ENCODE data around the gene CD63. TPM values are rescaled to one million over a fixed set of nuclear protein-coding genes. Genes with fewer than 3 reads are reported as not detected.

Gene CD63
- total RNA-seq, 1 experiment from 2014 or later: 409 TPM

GRCh38 chr12:55746913-55747231 is 18.1 kb upstream of the CD63 start:
- Mint-ChIP-seq H3K9me3 (no peaks in the 10 kb centered on the region), H3K4me1 (peaks cover 69% of the 10 kb centered on the region), H3K4me3 (peak overlapping the region; percentile 66), H3K27me3 (ENCODE audit: low read depth) (no peaks in the 10 kb centered on the region), H3K27ac (peak overlapping the region; percentile 77; the same call in 1 of the 2 replicates), H3K36me3 (peaks cover 40% of the 10 kb centered on the region)
- ATAC-seq (no peak), DNase-seq (ENCODE audit: low spot score) (no peak)
- ChIA-PET POLR2A (interaction anchor here (0.5 to 1.6 kb wide), 5 partner anchors 10 to 260 kb away, joined by 3 to 4 read pairs (median 3); partner anchors contain the start of gene DNAJC14), CTCF (interaction anchor here (0.6 to 5.0 kb wide), 10 partner anchors 8 to 519 kb away, joined by 3 to 50 read pairs (median 3); partner anchors contain the start of genes ORMDL2 and SARNP)
- no peak for TF ChIP-seq ETV6 (CRISPR knock-in tag; IDR thresholded peaks at IDR 0.05)
- no peak for TF ChIP-seq ZNF138 (CRISPR knock-in tag; conservative IDR thresholded peaks at IDR 0.05)
- TF ChIP-seq, protein P1, sequence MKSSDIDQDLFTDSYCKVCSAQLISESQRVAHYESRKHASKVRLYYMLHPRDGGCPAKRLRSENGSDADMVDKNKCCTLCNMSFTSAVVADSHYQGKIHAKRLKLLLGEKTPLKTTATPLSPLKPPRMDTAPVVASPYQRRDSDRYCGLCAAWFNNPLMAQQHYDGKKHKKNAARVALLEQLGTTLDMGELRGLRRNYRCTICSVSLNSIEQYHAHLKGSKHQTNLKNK (CRISPR knock-in tag; IDR thresholded peaks at IDR 0.05): 0 out of 2 replicates have a peak, but pooled peaks have one; percentile 11
- no peak for TF ChIP-seq ATF6 (CRISPR knock-in tag; IDR thresholded peaks at IDR 0.05)
- no peak for TF ChIP-seq ZBTB43 (CRISPR knock-in tag; IDR thresholded peaks at IDR 0.05)

- ATAC-seq (no peak), DNase-seq (ENCODE audit: low spot score) (no peak)
Measured at GRCh38 chr12:55746174-55746912, 17.5 kb upstream of the CD63 start.

More at GRCh38 chr12:55746174-55746912, 17.5 kb upstream of the CD63 start:
- H3K9me3 Mint-ChIP-seq: no peaks in the 10 kb centered on the region
- peak overlapping the region; percentile 66 for H3K4me3 Mint-ChIP-seq
- peaks cover 72% of the 10 kb centered on the region for H3K4me1 Mint-ChIP-seq
- TF ChIP-seq GRHL2 (CRISPR knock-in tag; IDR thresholded peaks at IDR 0.05; ENCODE audit: insufficient replicate concordance, severe bottlenecking) (no peak), FOXK1 (CRISPR knock-in tag; IDR thresholded peaks at IDR 0.05) (no peak), STAT6 (CRISPR knock-in tag; conservative IDR thresholded peaks at IDR 0.05; ENCODE audit: low read depth) (no peak), ELF4 (CRISPR knock-in tag; IDR thresholded peaks at IDR 0.05; ENCODE audit: low read depth) (no peak), ZNF396 (CRISPR knock-in tag; IDR thresholded peaks at IDR 0.05; ENCODE audit: borderline replicate concordance) (no peak)
- TF ChIP-seq, protein P2, sequence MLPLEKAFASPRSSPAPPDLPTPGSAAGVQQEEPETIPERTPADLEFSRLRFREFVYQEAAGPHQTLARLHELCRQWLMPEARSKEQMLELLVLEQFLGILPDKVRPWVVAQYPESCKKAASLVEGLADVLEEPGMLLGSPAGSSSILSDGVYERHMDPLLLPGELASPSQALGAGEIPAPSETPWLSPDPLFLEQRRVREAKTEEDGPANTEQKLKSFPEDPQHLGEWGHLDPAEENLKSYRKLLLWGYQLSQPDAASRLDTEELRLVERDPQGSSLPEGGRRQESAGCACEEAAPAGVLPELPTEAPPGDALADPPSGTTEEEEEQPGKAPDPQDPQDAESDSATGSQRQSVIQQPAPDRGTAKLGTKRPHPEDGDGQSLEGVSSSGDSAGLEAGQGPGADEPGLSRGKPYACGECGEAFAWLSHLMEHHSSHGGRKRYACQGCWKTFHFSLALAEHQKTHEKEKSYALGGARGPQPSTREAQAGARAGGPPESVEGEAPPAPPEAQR (CRISPR knock-in tag; IDR thresholded peaks at IDR 0.05): no peak
- ChIA-PET POLR2A (interaction anchor here (0.5 to 1.6 kb wide), 7 partner anchors 11 to 261 kb away, joined by 3 to 4 read pairs (median 3); no protein-coding TSS in a partner anchor), CTCF (interaction anchor here (0.6 to 5.0 kb wide), 13 partner anchors 9 to 520 kb away, joined by 3 to 50 read pairs (median 3); partner anchors contain the start of genes CD63, ORMDL2 and SARNP)
- peaks cover 39% of the 10 kb centered on the region for H3K36me3 Mint-ChIP-seq
- H3K27ac Mint-ChIP-seq: peak overlapping the region; percentile 77
- H3K27me3 Mint-ChIP-seq (ENCODE audit: low read depth): no peaks in the 10 kb centered on the region

All from WTC11 (cell line).